GM23338 (cell line): ENCODE measurements around the gene TUBA1C.

Experiments
- EZH2 ChIP-seq: fragments of 200-600 bp; sonication (generic); IDR thresholded peaks from one replicate; pipeline ENCODE4 v1.8.0; 2017; ENCODE audit warnings: antibody characterized with exemption, mild to moderate bottlenecking, low read depth; ENCODE audit not compliant: unreplicated experiment
- EZH2phosphoT487 ChIP-seq: fragments of 200-600 bp; sonication (generic); IDR thresholded peaks from one replicate; pipeline ENCODE4 v1.8.1; 2018; ENCODE audit warnings: antibody characterized with exemption; ENCODE audit not compliant: unreplicated experiment
- TF ChIP-seq, protein P1 (sequence below), 2 experiments: fragments of 200-600 bp in 1 of 2; sonication (generic) in 1 of 2; conservative IDR thresholded peaks; 2 replicates each; pipeline versions ENCODE4 v1.5.1 to v1.6.1; 2016 to 2017; ENCODE audit warnings: antibody characterized with exemption in 2 of 2, low read depth in 2 of 2, mild to moderate bottlenecking in 2 of 2, moderate library complexity in 1 of 2

DNA sequence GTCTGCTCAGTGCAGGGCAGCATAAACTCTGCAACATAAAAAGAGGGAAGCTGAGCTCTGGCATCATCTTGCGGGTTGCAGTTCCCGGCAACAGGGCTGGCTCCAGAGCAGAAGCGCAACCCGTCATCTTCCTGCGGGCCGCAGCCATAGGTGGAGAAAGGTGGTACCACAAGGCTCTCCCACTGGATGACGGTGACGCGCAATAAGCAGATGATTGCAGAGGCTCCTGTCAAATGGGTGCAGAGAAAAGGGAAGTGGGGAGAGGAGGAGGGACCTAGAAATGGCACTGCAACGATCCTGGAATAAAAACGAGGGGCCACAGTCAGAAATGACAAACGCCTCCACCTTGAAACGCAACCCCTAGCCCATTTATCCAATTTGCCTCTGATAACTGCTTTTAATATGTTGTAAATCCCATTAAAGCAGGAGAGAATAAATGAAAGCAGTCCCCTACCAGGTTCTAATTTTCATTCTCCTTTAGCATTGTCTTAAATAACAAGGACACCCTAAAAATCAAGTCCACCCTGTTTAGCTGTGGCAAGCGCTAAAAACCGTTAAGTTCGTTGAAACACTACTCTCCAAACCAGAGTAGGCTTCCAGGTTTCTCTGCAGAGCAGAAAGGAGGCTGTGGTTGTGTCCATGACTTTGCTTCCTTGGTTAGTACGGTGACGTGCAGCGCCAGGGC lies 30.9 kb upstream of the TUBA1C start:
- TF ChIP-seq EZH2, result no peak
- no peak for TF ChIP-seq EZH2phosphoT487
- TF ChIP-seq, protein P1, sequence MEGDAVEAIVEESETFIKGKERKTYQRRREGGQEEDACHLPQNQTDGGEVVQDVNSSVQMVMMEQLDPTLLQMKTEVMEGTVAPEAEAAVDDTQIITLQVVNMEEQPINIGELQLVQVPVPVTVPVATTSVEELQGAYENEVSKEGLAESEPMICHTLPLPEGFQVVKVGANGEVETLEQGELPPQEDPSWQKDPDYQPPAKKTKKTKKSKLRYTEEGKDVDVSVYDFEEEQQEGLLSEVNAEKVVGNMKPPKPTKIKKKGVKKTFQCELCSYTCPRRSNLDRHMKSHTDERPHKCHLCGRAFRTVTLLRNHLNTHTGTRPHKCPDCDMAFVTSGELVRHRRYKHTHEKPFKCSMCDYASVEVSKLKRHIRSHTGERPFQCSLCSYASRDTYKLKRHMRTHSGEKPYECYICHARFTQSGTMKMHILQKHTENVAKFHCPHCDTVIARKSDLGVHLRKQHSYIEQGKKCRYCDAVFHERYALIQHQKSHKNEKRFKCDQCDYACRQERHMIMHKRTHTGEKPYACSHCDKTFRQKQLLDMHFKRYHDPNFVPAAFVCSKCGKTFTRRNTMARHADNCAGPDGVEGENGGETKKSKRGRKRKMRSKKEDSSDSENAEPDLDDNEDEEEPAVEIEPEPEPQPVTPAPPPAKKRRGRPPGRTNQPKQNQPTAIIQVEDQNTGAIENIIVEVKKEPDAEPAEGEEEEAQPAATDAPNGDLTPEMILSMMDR (conservative IDR thresholded peaks at IDR 0.05; ENCODE audit: low read depth in 2 of 2), result no peak
